GM18909 (cell line): ENCODE results near the gene CMPK1.

ENCODE experiments used
- ATAC-seq: cut with Tn5 transposase; IDR thresholded peaks from one replicate; pipeline ENCODE4 v1.9.1; 2021; ENCODE audit warnings: mild to moderate bottlenecking; ENCODE audit not compliant: unreplicated experiment, poor library complexity

Gene CMPK1

GRCh38 chr1:47390843-47391242 is 57.3 kb downstream of the CMPK1 start:
- no peak for ATAC-seq

GRCh38 chr1:47393141-47393540 is 59.6 kb downstream of the CMPK1 start:
- ATAC-seq = no peak

- ATAC-seq = no peak
Observed at GRCh38 chr1:47395433-47395832, 61.8 kb downstream of the CMPK1 start.

GRCh38 chr1:47396671-47397196 is 63.1 kb downstream of the CMPK1 start:
- ATAC-seq = no peak

- no peak for ATAC-seq
Observed at GRCh38 chr1:47399138-47399845, 65.7 kb downstream of the CMPK1 start.

GRCh38 chr1:47399846-47400155 is 66.2 kb downstream of the CMPK1 start:
- ATAC-seq = no peak

GRCh38 chr1:47401761-47402160 is 68.2 kb downstream of the CMPK1 start:
- no peak for ATAC-seq

- ATAC-seq = no peak
Observed at GRCh38 chr1:47402591-47402990, 69.0 kb downstream of the CMPK1 start.

- no peak for ATAC-seq
Observed at GRCh38 chr1:47403321-47403910, 69.8 kb downstream of the CMPK1 start.

- no peak for ATAC-seq
Observed at GRCh38 chr1:47405697-47406096, 72.1 kb downstream of the CMPK1 start.

- ATAC-seq = no peak
Observed at GRCh38 chr1:47406966-47407365, 73.4 kb downstream of the CMPK1 start.

GRCh38 chr1:47407481-47407880 is 73.9 kb downstream of the CMPK1 start:
- ATAC-seq = no peak

GRCh38 chr1:47409311-47410067 is 75.9 kb downstream of the CMPK1 start:
- no peak for ATAC-seq

- ATAC-seq = no peak
Observed at GRCh38 chr1:47410068-47410455, 76.5 kb downstream of the CMPK1 start.

- no peak for ATAC-seq
Observed at GRCh38 chr1:47411436-47411835, 77.8 kb downstream of the CMPK1 start.

GRCh38 chr1:47412437-47412836 is 78.8 kb downstream of the CMPK1 start:
- ATAC-seq = no peak

- ATAC-seq = no peak
Observed at GRCh38 chr1:47415728-47416318, 82.2 kb downstream of the CMPK1 start, which contains the start of gene FOXE3. Gene FOXE3 (plus strand): TSS chr1:47416285. CDS start chr1:47416316, 31 bp downstream.

GRCh38 chr1:47416319-47417169 is 83.0 kb downstream of the CMPK1 start:
- no peak for ATAC-seq

GRCh38 chr1:47417170-47418044 is 83.8 kb downstream of the CMPK1 start:
- no peak for ATAC-seq
